Neural cell (in vitro differentiated cells): ENCODE results near the gene SETBP1. TPM values are rescaled to one million over a fixed set of nuclear protein-coding genes. Genes with fewer than 3 reads are reported as not detected.

Experiments
- H2AFZ ChIP-seq: fragments of 200-600, 300-800 bp; sonication (generic), shearing (Covaris generic); 2 replicates; pipeline ENCODE4 v1.6.0; 2014; ENCODE audit warnings: low read depth, mild to moderate bottlenecking, antibody characterized with exemption, low read length, moderate library complexity
- H3F3A ChIP-seq: fragments of 200-600 bp; shearing (Covaris generic); 2 replicates; pipeline ENCODE4 v1.6.1; 2016; ENCODE audit warnings: mild to moderate bottlenecking, moderate library complexity, mixed read lengths, antibody characterized with exemption, low read length; ENCODE audit not compliant: insufficient read depth, poor library complexity, severe bottlenecking
- H3K27ac ChIP-seq: fragments of 200-600, 300-800 bp; sonication (generic), shearing (Covaris generic); 2 replicates; pipeline ENCODE4 v1.5.1; 2014; ENCODE audit warnings: mild to moderate bottlenecking, low read length, moderate library complexity
- H3K27me3 ChIP-seq: fragments of 300-800, 200-600 bp; sonication (generic), shearing (Covaris generic); 2 replicates; pipeline ENCODE4 v1.6.0; 2014; ENCODE audit warnings: mild to moderate bottlenecking, low read depth, low read length, moderate library complexity; ENCODE audit not compliant: insufficient read depth
- H3K36me3 ChIP-seq: fragments of 300-800, 200-600 bp; sonication (generic), shearing (Covaris generic); 2 replicates; pipeline ENCODE4 v1.5.1; 2014; ENCODE audit warnings: mild to moderate bottlenecking, antibody characterized with exemption, low read length, moderate library complexity; ENCODE audit not compliant: insufficient read depth
- H3K4me2 ChIP-seq: fragments of 300-800, 200-600 bp; sonication (generic), shearing (Covaris generic); 2 replicates; pipeline ENCODE4 v1.6.0; 2014; ENCODE audit warnings: mild to moderate bottlenecking, low read length
- H3K4me3 ChIP-seq: fragments of 300-800, 200-600 bp; sonication (generic), shearing (Covaris generic); 2 replicates; pipeline ENCODE4 v1.5.1; 2014; ENCODE audit warnings: mild to moderate bottlenecking, low read length, moderate library complexity
- H3K79me2 ChIP-seq: fragments of 200-600 bp; shearing (Covaris generic); replicated peaks from 2 replicates; pipeline ENCODE4 v1.6.0; 2014; ENCODE audit warnings: mild to moderate bottlenecking, low read length, moderate library complexity; ENCODE audit not compliant: insufficient read depth
- H3K9ac ChIP-seq: fragments of 300-800, 200-600 bp; sonication (generic), shearing (Covaris generic); 2 replicates; pipeline ENCODE4 v1.6.1; 2016; ENCODE audit warnings: mild to moderate bottlenecking, low read length, mixed read lengths
- H3K9me2 ChIP-seq: fragments of 200-600 bp; shearing (Covaris generic); 2 replicates; pipeline ENCODE4 v1.6.1; 2016; ENCODE audit warnings: mild to moderate bottlenecking, low read length, mixed read lengths; ENCODE audit not compliant: insufficient read depth
- H3K9me3 ChIP-seq: fragments of 200-600, 300-800 bp; sonication (generic), shearing (Covaris generic); 2 replicates; pipeline ENCODE4 v1.6.1; 2016; ENCODE audit warnings: mild to moderate bottlenecking, mixed run types, low read length, moderate library complexity, mixed read lengths
- H4K20me1 ChIP-seq: fragments of 200-600 bp; shearing (Covaris generic); 2 replicates; pipeline ENCODE4 v1.6.1; 2016; ENCODE audit warnings: mild to moderate bottlenecking, mixed run types; ENCODE audit not compliant: insufficient read depth
- EP300 ChIP-seq: fragments of 450-650 bp; conservative IDR thresholded peaks from 2 replicates; pipeline ENCODE4 v1.6.1; 2014; ENCODE audit warnings: antibody characterized with exemption, mild to moderate bottlenecking, moderate library complexity; ENCODE audit not compliant: poor library complexity, severe bottlenecking
- EZH2 ChIP-seq: fragments of 200-600, 300-800 bp; shearing (Covaris generic), sonication (generic); IDR thresholded peaks from 2 replicates; pipeline ENCODE4 v1.6.1; 2014; ENCODE audit warnings: antibody characterized with exemption, low read length, borderline replicate concordance, mild to moderate bottlenecking; ENCODE audit not compliant: insufficient read depth, poor library complexity, severe bottlenecking
- MXI1 ChIP-seq: fragments of 450-650 bp; conservative IDR thresholded peaks from 2 replicates; pipeline ENCODE4 v1.6.1; 2014; ENCODE audit warnings: antibody characterized with exemption, mild to moderate bottlenecking; ENCODE audit not compliant: poor library complexity, severe bottlenecking
- POLR2AphosphoS5 ChIP-seq: IDR thresholded peaks from 2 replicates; pipeline ENCODE4 v1.6.1; 2012
- RAD21 ChIP-seq: fragments of 450-650 bp; conservative IDR thresholded peaks from 2 replicates; pipeline ENCODE4 v1.6.1; 2014; ENCODE audit warnings: antibody characterized with exemption, mild to moderate bottlenecking, moderate library complexity
- SMC3 ChIP-seq: fragments of 450-650 bp; conservative IDR thresholded peaks from 2 replicates; pipeline ENCODE4 v1.6.1; 2014; ENCODE audit warnings: antibody characterized with exemption, mild to moderate bottlenecking, moderate library complexity; ENCODE audit not compliant: poor library complexity
- TAF1 ChIP-seq: IDR thresholded peaks from 2 replicates; pipeline ENCODE4 v1.6.1; 2012; ENCODE audit warnings: low read depth
- polyA plus RNA-seq: library from polyadenylated mRNA; depleted of rRNA; stranded (reverse); fragments of >200 nt; gene quantifications from 2 replicates; pipeline ENCODE4 v1.2.3, GENCODE V29; 2014
- TF ChIP-seq, protein P1 (sequence below): fragments of 450-650 bp; IDR thresholded peaks from 2 replicates; pipeline ENCODE4 v1.5.1; 2014; ENCODE audit warnings: antibody characterized with exemption, mild to moderate bottlenecking, moderate library complexity; ENCODE audit not compliant: poor library complexity, severe bottlenecking
- TF ChIP-seq, protein P2 (sequence below): IDR thresholded peaks from 2 replicates; pipeline ENCODE4 v1.6.1; 2012; ENCODE audit warnings: borderline replicate concordance

The SETBP1 gene
- polyA plus RNA-seq, 1 donor from 2014 or later = 13.7 TPM

DNA sequence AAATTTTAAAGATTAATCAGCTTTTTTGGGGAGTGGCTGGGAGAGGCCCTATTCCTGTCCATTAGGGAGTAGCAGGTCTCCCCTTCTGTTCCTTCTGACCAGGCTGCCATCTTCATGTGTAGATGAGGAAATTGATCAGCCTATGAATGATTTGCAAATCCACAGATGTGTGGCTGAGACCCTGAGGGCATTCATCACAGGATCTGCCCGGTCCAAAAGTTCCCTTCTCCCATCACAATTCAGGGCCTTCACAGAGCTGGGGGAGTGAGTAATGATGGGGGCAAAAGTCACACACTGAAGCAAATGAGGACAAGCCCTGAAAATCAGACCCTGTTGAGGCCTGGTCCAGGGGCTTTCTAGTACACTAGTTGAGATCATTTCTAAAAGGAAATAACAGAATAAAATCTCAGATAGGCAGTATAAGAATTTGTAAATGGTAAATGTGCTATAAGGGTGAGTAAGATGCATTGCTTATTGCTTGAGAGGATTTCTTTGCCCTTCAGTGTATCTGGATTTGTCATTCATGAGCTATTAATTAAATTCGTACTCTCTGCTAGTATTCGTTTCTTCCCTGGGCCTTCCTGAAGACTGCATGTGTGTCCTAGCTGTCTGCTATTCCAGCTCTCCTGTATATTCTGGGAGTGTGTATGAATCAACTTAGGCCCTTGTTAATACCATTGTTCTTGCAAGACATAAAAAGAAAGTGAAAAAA lies 53.2 kb downstream of the SETBP1 start:
- peaks cover 11% of the 10 kb centered on the region for H3K36me3 ChIP-seq
- no peak overlapping the region for H2AFZ ChIP-seq
- TF ChIP-seq TAF1 = no peak
- TF ChIP-seq POLR2AphosphoS5 = no peak
- no peak for TF ChIP-seq EP300
- no peak for TF ChIP-seq EZH2
- no peak for TF ChIP-seq MXI1
- TF ChIP-seq, protein P1, sequence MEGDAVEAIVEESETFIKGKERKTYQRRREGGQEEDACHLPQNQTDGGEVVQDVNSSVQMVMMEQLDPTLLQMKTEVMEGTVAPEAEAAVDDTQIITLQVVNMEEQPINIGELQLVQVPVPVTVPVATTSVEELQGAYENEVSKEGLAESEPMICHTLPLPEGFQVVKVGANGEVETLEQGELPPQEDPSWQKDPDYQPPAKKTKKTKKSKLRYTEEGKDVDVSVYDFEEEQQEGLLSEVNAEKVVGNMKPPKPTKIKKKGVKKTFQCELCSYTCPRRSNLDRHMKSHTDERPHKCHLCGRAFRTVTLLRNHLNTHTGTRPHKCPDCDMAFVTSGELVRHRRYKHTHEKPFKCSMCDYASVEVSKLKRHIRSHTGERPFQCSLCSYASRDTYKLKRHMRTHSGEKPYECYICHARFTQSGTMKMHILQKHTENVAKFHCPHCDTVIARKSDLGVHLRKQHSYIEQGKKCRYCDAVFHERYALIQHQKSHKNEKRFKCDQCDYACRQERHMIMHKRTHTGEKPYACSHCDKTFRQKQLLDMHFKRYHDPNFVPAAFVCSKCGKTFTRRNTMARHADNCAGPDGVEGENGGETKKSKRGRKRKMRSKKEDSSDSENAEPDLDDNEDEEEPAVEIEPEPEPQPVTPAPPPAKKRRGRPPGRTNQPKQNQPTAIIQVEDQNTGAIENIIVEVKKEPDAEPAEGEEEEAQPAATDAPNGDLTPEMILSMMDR = no peak
- TF ChIP-seq RAD21 = no peak
- TF ChIP-seq, protein P2, sequence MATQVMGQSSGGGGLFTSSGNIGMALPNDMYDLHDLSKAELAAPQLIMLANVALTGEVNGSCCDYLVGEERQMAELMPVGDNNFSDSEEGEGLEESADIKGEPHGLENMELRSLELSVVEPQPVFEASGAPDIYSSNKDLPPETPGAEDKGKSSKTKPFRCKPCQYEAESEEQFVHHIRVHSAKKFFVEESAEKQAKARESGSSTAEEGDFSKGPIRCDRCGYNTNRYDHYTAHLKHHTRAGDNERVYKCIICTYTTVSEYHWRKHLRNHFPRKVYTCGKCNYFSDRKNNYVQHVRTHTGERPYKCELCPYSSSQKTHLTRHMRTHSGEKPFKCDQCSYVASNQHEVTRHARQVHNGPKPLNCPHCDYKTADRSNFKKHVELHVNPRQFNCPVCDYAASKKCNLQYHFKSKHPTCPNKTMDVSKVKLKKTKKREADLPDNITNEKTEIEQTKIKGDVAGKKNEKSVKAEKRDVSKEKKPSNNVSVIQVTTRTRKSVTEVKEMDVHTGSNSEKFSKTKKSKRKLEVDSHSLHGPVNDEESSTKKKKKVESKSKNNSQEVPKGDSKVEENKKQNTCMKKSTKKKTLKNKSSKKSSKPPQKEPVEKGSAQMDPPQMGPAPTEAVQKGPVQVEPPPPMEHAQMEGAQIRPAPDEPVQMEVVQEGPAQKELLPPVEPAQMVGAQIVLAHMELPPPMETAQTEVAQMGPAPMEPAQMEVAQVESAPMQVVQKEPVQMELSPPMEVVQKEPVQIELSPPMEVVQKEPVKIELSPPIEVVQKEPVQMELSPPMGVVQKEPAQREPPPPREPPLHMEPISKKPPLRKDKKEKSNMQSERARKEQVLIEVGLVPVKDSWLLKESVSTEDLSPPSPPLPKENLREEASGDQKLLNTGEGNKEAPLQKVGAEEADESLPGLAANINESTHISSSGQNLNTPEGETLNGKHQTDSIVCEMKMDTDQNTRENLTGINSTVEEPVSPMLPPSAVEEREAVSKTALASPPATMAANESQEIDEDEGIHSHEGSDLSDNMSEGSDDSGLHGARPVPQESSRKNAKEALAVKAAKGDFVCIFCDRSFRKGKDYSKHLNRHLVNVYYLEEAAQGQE = no peak
- no peak for TF ChIP-seq SMC3
- no peaks in the 10 kb centered on the region for H3K9me3 ChIP-seq
- H3K27ac ChIP-seq = no peak overlapping the region
- peaks cover 52% of the 10 kb centered on the region for H3K79me2 ChIP-seq
- no peaks in the 10 kb centered on the region for H3F3A ChIP-seq
- H3K4me3 ChIP-seq = no peak overlapping the region
- H3K9ac ChIP-seq = no peak overlapping the region
- no peaks in the 10 kb centered on the region for H3K9me2 ChIP-seq
- no peaks in the 10 kb centered on the region for H3K27me3 ChIP-seq
- no peak overlapping the region for H3K4me2 ChIP-seq
- no peaks in the 10 kb centered on the region for H4K20me1 ChIP-seq

DNA sequence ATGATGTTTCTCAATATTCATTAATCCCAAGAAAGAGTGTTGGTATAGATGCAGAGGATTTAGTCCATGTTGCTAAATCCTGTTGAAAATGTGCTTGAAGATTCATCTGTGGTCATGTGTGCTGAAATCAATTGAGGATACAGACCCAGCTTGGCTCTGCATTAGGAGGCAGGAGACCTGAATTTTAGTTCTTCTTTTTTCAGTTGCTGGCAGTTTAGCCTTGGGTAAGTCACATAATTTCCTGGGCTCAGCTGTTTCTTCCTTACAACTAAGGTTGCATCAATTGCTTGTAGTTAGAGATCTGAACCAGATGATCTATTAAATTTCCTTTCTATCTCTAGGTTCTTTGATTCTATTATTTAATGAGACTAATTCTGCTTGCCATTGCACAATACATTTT lies 54.4 kb downstream of the SETBP1 start:
- H3K27me3 ChIP-seq = no peaks in the 10 kb centered on the region
- H3K9me3 ChIP-seq = no peaks in the 10 kb centered on the region
- peaks cover 11% of the 10 kb centered on the region for H3K36me3 ChIP-seq
- TF ChIP-seq TAF1 (no peak), EZH2 (no peak), SMC3 (no peak), EP300 (no peak), MXI1 (no peak), RAD21 (no peak), POLR2AphosphoS5 (no peak)
- TF ChIP-seq, protein P2 = no peak
- TF ChIP-seq, protein P1 = no peak
- H3K4me2 ChIP-seq = no peak overlapping the region
- no peaks in the 10 kb centered on the region for H4K20me1 ChIP-seq
- no peak overlapping the region for H3K9ac ChIP-seq
- peaks cover 53% of the 10 kb centered on the region for H3K79me2 ChIP-seq
- no peaks in the 10 kb centered on the region for H3F3A ChIP-seq
- no peak overlapping the region for H3K4me3 ChIP-seq
- no peaks in the 10 kb centered on the region for H3K9me2 ChIP-seq
- H3K27ac ChIP-seq = no peak overlapping the region
- no peak overlapping the region for H2AFZ ChIP-seq
